Neural crest cell (in vitro differentiated cells): ENCODE data around the gene STARD7. TPM values are rescaled to one million over a fixed set of nuclear protein-coding genes. Genes with fewer than 3 reads are reported as not detected.
A peak's percentile ranks its signal among the peaks of the same experiment; 100 is the strongest.

Experiments used
- DNase-seq: peaks from one replicate; pipeline ENCODE4 v3.0.0; 2021; ENCODE audit warnings: low read depth, mixed read lengths, low spot score
- H3K27ac Mint-ChIP-seq: one replicate; pipeline ENCODE4 v1.8.0; 2021; ENCODE audit warnings: mild to moderate bottlenecking, mixed read lengths; ENCODE audit not compliant: unreplicated experiment
- H3K27me3 Mint-ChIP-seq: 2 replicates; pipeline ENCODE4 v1.8.0; 2021; ENCODE audit warnings: low read depth, mild to moderate bottlenecking, mixed read lengths
- H3K36me3 Mint-ChIP-seq: 2 replicates; pipeline ENCODE4 v1.8.0; 2021; ENCODE audit warnings: low read depth, mild to moderate bottlenecking, mixed read lengths
- H3K4me1 Mint-ChIP-seq: 2 replicates; pipeline ENCODE4 v1.8.0; 2021; ENCODE audit warnings: mixed read lengths
- H3K4me3 Mint-ChIP-seq: one replicate; pipeline ENCODE4 v1.8.0; 2021; ENCODE audit warnings: mild to moderate bottlenecking, mixed read lengths
- H3K9me3 Mint-ChIP-seq: 2 replicates; pipeline ENCODE4 v1.8.0; 2021; ENCODE audit warnings: mixed read lengths
- CTCF ChIP-seq: fragments of 200-600 bp; sonication (generic); conservative IDR thresholded peaks from 2 replicates; pipeline ENCODE4 v1.5.0; 2021; ENCODE audit warnings: antibody characterized with exemption, mild to moderate bottlenecking
- total RNA-seq: library from RNA; stranded (reverse); gene quantifications from 2 replicates; pipeline ENCODE4 v1.2.1, GENCODE V29; 2021

The STARD7 gene
- total RNA-seq, 1 donor from 2014 or later: 178 TPM

GRCh38 chr2:96207774-96208142 is 869 bp downstream of the STARD7 start:
- no peaks in the 10 kb centered on the region for H3K9me3 Mint-ChIP-seq
- no peak for TF ChIP-seq CTCF
- H3K27me3 Mint-ChIP-seq: no peaks in the 10 kb centered on the region
- peaks cover 3% of the 10 kb centered on the region for H3K36me3 Mint-ChIP-seq
- peak overlapping the region; percentile 96 for H3K4me3 Mint-ChIP-seq
- H3K27ac Mint-ChIP-seq: peak overlapping the region; percentile 53
- peaks cover 53% of the 10 kb centered on the region for H3K4me1 Mint-ChIP-seq
- DNase-seq: no peak

GRCh38 chr2:96207073-96207773 is 1.4 kb downstream of the STARD7 start:
- Mint-ChIP-seq H3K9me3 (no peaks in the 10 kb centered on the region), H3K4me3 (peak overlapping the region; percentile 96), H3K27me3 (no peaks in the 10 kb centered on the region), H3K36me3 (peaks cover 3% of the 10 kb centered on the region), H3K27ac (peak overlapping the region; percentile 53), H3K4me1 (peaks cover 55% of the 10 kb centered on the region)
- DNase-seq: no peak
- TF ChIP-seq CTCF: no peak

GRCh38 chr2:96205888-96206287 is 2.7 kb downstream of the STARD7 start:
- H3K36me3 Mint-ChIP-seq: peaks cover 3% of the 10 kb centered on the region
- H3K4me3 Mint-ChIP-seq: peak overlapping the region; percentile 89
- peaks cover 58% of the 10 kb centered on the region for H3K4me1 Mint-ChIP-seq
- no peak for TF ChIP-seq CTCF
- no peak for DNase-seq
- H3K27ac Mint-ChIP-seq: no peak overlapping the region
- H3K27me3 Mint-ChIP-seq: no peaks in the 10 kb centered on the region
- no peaks in the 10 kb centered on the region for H3K9me3 Mint-ChIP-seq

GRCh38 chr2:96204836-96205624 is 3.6 kb downstream of the STARD7 start:
- Mint-ChIP-seq H3K9me3 (no peaks in the 10 kb centered on the region), H3K4me3 (peak overlapping the region; percentile 89), H3K36me3 (peaks cover 3% of the 10 kb centered on the region), H3K27ac (peak overlapping the region; percentile 86), H3K4me1 (peaks cover 61% of the 10 kb centered on the region), H3K27me3 (no peaks in the 10 kb centered on the region)
- DNase-seq: no peak
- no peak for TF ChIP-seq CTCF

GRCh38 chr2:96203130-96204028 is 5.2 kb downstream of the STARD7 start:
- Mint-ChIP-seq H3K9me3 (no peaks in the 10 kb centered on the region), H3K4me1 (peaks cover 50% of the 10 kb centered on the region), H3K27ac (peak overlapping the region; percentile 50), H3K36me3 (peaks cover 3% of the 10 kb centered on the region), H3K4me3 (peak overlapping the region; percentile 47), H3K27me3 (no peaks in the 10 kb centered on the region)
- no peak for DNase-seq
- TF ChIP-seq CTCF: no peak
